Measurements from ENCODE around the gene JAG2.

JAG2 gene

GRCh38 chr14:105181549-105182295 lies 13.1 kb upstream of the JAG2 start:
- no peak for DNase-seq

GRCh38 chr14:105180592-105181548 lies 12.3 kb upstream of the JAG2 start, which contains the start of gene NUDT14:
NUDT14 (minus strand) TSS chr14:105181312; CDS start chr14:105181209, 103 bp downstream.
- peak; percentile 61 for DNase-seq

DNA sequence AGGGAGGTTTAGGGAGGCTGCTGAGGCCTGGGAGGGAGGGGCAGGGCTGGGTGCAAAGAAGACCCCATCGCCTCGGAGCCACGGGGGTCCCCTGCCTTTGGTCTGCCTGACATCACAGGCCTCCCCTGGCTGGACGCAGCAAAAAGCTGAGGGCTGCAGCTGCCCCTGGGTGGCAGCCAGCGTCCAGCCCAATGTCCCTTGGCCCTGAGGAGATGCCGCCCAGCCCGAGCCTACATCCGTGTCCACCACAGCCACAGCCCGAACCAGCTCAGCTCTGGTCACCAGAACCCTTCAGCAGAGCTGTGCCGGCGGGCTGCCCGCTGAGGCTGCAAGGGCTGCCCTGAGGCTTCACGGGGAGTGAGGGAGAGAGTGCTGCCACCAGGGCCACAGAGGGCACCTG lies 10.6 kb upstream of the JAG2 start:
- DNase-seq, result no peak

DNA sequence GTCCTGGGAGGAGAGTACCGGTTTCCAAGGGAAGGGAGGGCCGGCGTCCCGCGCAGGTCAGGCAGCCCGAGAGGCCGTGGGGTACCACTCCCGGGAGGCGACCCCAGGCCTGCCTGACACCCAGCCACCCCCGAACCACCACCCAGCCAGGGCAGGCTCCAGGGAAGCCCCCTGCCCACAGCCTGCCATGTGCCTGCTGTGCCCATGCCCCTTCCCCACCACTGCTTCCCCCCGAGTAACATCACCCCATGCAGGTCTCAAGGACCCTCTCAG lies 10.2 kb upstream of the JAG2 start:
- no peak for DNase-seq

- DNase-seq, result no peak
These were observed 9.7 kb upstream of the JAG2 start for GRCh38 chr14:105178069-105178867.

- no peak for DNase-seq
These were observed 8.5 kb upstream of the JAG2 start for GRCh38 chr14:105177082-105177481.

- no peak for DNase-seq
These were observed 7.9 kb upstream of the JAG2 start for GRCh38 chr14:105176513-105176912.

- DNase-seq, result no peak
These were observed 5.6 kb upstream of the JAG2 start for GRCh38 chr14:105173901-105174894.

DNA sequence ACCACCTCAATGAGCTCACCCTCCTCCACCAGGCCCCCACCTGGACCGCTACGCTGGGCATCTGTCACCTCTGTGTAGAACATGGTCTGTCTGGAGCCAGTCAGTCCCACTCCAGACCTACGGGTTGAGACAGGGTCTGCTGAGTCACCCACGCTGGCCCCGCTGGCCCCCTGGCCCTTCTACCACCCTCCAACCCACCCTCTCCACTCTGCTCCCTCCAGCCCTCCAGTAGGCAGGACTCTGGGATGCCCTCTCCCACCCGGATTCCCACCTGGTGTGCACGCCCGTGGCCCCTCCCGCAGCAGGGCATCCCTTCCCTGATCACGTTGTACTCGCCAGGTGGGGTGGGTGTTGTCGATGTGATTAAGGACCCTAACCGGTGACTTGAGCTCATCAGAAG lies 4.6 kb upstream of the JAG2 start:
- no peak for DNase-seq

GRCh38 chr14:105172476-105172875 lies 3.9 kb upstream of the JAG2 start:
- no peak for DNase-seq

DNA sequence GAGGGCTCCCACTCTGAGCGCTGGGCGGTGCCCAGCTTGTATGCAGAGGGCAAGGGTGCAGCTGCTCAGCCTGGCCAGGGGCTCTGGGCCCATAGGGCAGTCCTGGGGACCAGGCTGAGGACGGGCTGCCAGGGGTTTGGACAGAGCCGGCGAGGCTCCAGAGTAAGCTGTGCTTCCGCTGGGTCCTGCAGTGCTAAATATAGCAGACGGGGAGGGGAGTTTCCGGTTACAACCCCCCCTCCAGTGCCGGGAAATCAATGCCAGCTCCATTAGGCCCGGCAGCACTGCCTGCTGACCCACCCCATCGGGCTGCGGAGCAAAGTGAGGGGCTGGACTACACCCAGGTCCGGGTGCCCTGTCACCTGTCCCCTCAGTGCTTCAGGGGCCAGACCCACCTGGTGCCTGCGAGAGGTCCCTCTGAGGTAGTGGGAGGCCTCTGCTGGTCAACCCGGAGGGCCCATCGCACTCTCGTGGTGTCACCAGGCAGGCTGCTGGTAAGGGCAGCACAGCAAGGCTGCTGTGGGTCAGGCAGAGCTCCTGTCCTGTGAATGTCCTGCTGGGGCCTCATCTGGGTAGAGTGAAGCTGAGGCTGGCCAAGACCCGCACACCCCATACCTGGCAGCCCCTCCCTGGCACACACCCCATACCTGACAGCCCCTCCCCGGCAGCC lies 2.6 kb upstream of the JAG2 start:
- no peak for DNase-seq

- no peak for DNase-seq
These were observed 1.4 kb upstream of the JAG2 start for GRCh38 chr14:105169776-105170655.

DNA sequence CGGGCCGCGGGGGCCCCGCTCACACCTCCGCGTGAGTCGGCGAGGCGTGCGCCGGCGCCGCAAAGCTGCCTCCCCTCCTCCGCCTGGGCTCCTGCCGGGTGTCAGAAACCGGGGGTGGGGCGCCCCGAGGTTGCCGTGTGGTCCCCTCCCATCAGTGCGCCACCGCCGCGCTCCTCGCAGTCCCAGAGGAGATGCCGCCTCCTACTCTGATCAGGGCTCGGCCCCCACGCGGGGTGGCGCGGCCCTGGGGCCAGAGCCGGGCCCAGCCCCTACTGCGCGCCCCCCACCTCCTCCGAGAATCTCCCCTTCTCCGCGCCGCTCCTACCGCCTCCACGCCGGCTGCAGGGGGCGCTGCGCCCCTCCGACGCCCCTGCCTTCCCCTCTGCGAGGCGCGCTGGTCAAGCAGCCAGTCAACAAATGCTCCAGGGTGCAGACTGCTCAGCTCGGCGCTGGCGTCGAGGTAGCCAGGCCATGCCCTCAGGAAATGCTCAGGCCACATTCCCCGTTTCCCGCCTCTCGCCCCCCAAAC lies 467 bp upstream of the JAG2 start:
- no peak for DNase-seq

DNA sequence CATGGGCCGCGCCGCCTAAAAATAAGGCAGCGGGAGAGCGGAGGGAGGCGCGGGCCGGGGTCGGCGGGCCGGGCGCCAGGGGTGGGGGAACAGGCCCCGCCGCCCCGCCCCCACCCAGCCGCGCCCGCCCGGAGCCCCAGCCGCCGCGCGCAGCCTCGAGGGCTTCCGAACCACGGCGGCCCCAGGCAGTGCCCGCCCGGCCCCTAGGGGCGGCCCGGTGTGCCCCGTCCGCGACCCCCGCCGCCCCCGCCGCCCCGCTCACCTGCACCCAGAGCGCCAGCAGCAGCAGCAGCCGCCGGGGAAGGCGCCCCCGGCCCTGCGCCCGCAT lies 519 bp downstream of the JAG2 start:
- DNase-seq, result no peak

- DNase-seq, result no peak
These were observed 1.1 kb downstream of the JAG2 start for GRCh38 chr14:105167303-105168092.

GRCh38 chr14:105166571-105167302 lies 1.8 kb downstream of the JAG2 start:
- DNase-seq, result no peak

DNA sequence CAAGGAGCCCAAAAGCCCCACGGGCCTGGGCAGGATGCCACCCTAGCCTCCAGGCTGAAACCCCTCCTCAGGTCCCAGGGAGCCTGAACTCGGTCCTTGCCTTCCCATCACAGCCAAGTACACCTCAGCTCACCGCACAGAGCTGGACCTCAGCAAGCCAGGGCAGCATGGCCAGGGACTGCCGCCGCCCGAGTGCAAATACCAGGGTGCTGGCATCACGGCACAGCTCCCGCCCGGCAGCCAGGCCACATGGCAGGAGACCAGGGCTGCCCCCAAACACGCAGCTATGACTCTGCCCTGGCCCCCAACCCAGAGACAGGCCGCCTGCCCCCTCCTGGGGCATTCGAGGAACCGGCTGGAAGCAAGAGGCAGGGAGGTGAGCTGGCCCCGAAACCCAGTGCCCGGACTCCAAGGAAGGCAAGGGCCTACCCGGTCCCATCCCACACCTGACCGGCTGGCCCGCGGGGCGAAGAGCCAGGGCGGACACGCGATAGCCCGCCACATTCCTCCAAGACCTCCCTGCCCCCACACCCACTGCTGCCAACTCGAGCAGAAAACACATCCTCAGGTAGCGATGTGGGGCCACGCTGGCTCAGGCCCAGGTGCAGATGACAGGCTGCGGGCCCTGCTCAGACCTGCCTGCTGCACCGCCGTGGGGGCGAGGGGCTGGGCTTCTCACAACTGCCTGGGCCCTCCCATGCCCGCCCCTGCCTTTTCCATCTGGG lies 2.7 kb downstream of the JAG2 start:
- DNase-seq, result no peak

GRCh38 chr14:105165134-105165704 lies 3.4 kb downstream of the JAG2 start:
- no peak for DNase-seq
